ENCODE data around the gene CTNNA1. TPM values are rescaled to one million over a fixed set of nuclear protein-coding genes. Genes with fewer than 3 reads are reported as not detected.
"Not testable (repeated sequence)": the region's sequence is repeated elsewhere in the genome, so short reads cannot be mapped to it uniquely, and the experiment has no call there.

Gene CTNNA1
- total and polyA plus RNA-seq, 2 of the 8 experiments (the other 6 are each of a cell fraction or from before 2014, with no cell fraction given), result 115 to 349 TPM

DNA sequence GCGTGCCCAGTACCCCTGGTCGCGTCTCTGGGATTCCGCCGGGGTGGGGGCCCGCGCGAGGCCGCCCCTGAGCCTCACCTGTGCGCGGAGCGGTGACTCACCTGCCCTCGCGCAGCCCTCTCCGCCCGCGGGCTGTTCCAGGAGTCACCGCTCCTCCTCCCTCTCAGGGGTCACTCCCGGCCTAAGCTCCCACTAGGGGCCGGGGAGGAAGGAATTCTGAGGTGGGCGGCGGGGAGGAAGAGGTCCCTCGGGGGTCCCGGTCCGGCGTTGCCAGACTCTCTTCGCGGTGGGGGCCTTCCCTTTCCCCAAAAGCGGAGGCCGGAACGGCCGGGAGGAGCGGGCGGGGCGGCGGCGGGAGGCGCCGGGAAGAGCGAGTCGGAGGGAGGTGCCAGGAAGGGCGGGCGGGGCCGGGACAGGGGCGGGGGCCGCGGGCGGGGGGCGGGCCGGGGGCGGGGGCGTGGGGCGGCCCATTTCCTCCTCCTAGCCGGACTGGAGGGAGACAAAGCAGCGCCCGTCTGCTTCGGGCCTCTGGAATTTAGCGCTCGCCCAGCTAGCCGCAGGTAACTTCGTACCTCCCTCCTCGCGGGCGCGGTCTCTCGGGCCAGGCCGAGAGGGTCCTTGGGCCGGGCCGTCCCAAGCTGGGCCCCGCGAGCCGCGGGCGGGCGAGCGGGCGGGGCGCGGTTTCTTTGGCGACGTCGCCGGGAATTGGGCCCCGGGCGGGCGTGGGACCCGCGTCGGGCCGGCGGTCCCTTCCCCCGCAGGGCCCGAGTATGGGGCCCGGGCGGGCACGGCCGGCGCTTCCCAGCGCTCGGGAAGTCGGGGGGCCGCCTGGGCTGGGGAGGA, at the start of gene CTNNA1 (continued):
- TF ChIP-seq CEBPB (IDR thresholded peaks at IDR 0.05; ENCODE audit: low read depth, low read length), result no peak
- no peak for TF ChIP-seq CHD2 (IDR thresholded peaks at IDR 0.05; ENCODE audit: low read length)
- no peak for TF ChIP-seq MAFK (IDR thresholded peaks at IDR 0.05; ENCODE audit: low read depth, low read length)
- TF ChIP-seq NANOG (IDR thresholded peaks at IDR 0.05; ENCODE audit: insufficient read depth, low read depth, low read length, poor library complexity, severe bottlenecking), result no peak
- TF ChIP-seq TCF12 (IDR thresholded peaks at IDR 0.05; ENCODE audit: low read depth, low read length), result no peak
- TF ChIP-seq BRCA1 (IDR thresholded peaks at IDR 0.05; ENCODE audit: low read depth, low read length), result no peak
- TF ChIP-seq SP4 (IDR thresholded peaks at IDR 0.05; ENCODE audit: low read length), result no peak
- TF ChIP-seq SRF (IDR thresholded peaks at IDR 0.05; ENCODE audit: low read depth, low read length), result no peak

- WGBS, 2 experiments (ENCODE audit: extremely low coverage in 1 of 2, insufficient coverage in 1 of 2, insufficient read length in 1 of 2, insufficient replicate concordance in 2 of 2, low coverage in 1 of 2, low lambda C conversion rate in 2 of 2, missing lambda C conversion rate in 1 of 2), result 93% methylated on average over 3 of the region's 3 CpGs; no CpG with 5 or more reads in 1 of the 2 experiments
- not testable (repeated sequence) for DNase-seq (ENCODE audit: low read depth in 1 of 2, low spot score in 2 of 2); H2BK120ac ChIP-seq (replicated peaks; ENCODE audit: low read depth, low read length); H3K4me3 ChIP-seq (ENCODE audit: extremely low read depth in 1 of 4, insufficient read depth in 2 of 4, low read depth in 3 of 4, low read length in 4 of 4); H3K79me2 ChIP-seq (ENCODE audit: control insufficient read depth in 1 of 2, insufficient read depth in 2 of 2, low read length in 2 of 2); H3K79me1 ChIP-seq (ENCODE audit: low read depth, low read length); H2AK5ac ChIP-seq (ENCODE audit: low read depth, low read length); H3K4ac ChIP-seq (replicated peaks; ENCODE audit: insufficient read length, low read depth, low read length); H2BK5ac ChIP-seq (ENCODE audit: low read depth, low read length); H2BK12ac ChIP-seq (ENCODE audit: low read depth, low read length); H4K91ac ChIP-seq (replicated peaks; ENCODE audit: insufficient read length, low read length); H3K36me3 ChIP-seq (ENCODE audit: control insufficient read depth in 2 of 4, insufficient read depth in 4 of 4, low read length in 3 of 4); H2BK15ac ChIP-seq (ENCODE audit: low read length); H3K4me2 ChIP-seq (ENCODE audit: insufficient read depth in 1 of 2, low read depth in 2 of 2, low read length in 2 of 2); H3K9me3 ChIP-seq (ENCODE audit: insufficient read depth in 2 of 2, low read depth in 1 of 2, low read length in 1 of 2); H3K9ac ChIP-seq (replicated peaks in 1 of 4; ENCODE audit: extremely low read depth in 1 of 4, low read depth in 3 of 4, low read length in 3 of 4); H3K56ac ChIP-seq (replicated peaks; ENCODE audit: insufficient read length, low read depth, low read length); H3K23me2 ChIP-seq (ENCODE audit: low read depth, low read length); H4K20me1 ChIP-seq (replicated peaks in 1 of 2; ENCODE audit: control insufficient read depth in 1 of 2, insufficient read depth in 2 of 2, low read length in 2 of 2); H4K8ac ChIP-seq (ENCODE audit: extremely low read depth, insufficient read depth, low read length); H3K18ac ChIP-seq (ENCODE audit: extremely low read depth, low read length); FAIRE-seq; H3K27me3 ChIP-seq (replicated peaks in 1 of 4; ENCODE audit: control insufficient read depth in 3 of 4, extremely low read depth in 1 of 4, insufficient read depth in 3 of 4, low read length in 3 of 4); H3K23ac ChIP-seq (ENCODE audit: insufficient read length); H3K27ac ChIP-seq (ENCODE audit: low read depth, low read length); H4K5ac ChIP-seq (ENCODE audit: insufficient read length, low read depth, low read length); H2AFZ ChIP-seq (ENCODE audit: low read length); H3K14ac ChIP-seq (ENCODE audit: insufficient read length)
- Histone ChIP-seq H3K4me1 (replicated peaks in 1 of 4; ENCODE audit: control insufficient read depth in 3 of 4, insufficient read depth in 4 of 4, low read length in 3 of 4) (peaks cover 5 to 16% (median 11%) of the 10 kb centered on the region in 4 experiments; a peak in 5 of 7 replicates), H2BK20ac (ENCODE audit: low read length) (peak overlapping the region; percentile 72; the same call in 1 of the 2 replicates)
- CTCF ChIA-PET (ENCODE audit: partially characterized antibody), result interaction anchor here (0.6 to 1.7 kb wide), 8 partner anchors 8 to 443 kb away, joined by 3 to 6 read pairs (median 3); no protein-coding TSS in a partner anchor
- POLR2A ChIA-PET (ENCODE audit: partially characterized antibody), result interaction anchor here (0.9 to 1.3 kb wide), 2 partner anchors 19 to 22 kb away, joined by 3 to 7 read pairs; no protein-coding TSS in a partner anchor
Observed at GRCh38 chr5:138703777-138704176, 49.4 kb upstream of the CTNNA1 start.
